Measurements from ENCODE around the gene AKAP12. TPM values are rescaled to one million over a fixed set of nuclear protein-coding genes. Genes with fewer than 3 reads are reported as not detected.

The AKAP12 gene, protein sequence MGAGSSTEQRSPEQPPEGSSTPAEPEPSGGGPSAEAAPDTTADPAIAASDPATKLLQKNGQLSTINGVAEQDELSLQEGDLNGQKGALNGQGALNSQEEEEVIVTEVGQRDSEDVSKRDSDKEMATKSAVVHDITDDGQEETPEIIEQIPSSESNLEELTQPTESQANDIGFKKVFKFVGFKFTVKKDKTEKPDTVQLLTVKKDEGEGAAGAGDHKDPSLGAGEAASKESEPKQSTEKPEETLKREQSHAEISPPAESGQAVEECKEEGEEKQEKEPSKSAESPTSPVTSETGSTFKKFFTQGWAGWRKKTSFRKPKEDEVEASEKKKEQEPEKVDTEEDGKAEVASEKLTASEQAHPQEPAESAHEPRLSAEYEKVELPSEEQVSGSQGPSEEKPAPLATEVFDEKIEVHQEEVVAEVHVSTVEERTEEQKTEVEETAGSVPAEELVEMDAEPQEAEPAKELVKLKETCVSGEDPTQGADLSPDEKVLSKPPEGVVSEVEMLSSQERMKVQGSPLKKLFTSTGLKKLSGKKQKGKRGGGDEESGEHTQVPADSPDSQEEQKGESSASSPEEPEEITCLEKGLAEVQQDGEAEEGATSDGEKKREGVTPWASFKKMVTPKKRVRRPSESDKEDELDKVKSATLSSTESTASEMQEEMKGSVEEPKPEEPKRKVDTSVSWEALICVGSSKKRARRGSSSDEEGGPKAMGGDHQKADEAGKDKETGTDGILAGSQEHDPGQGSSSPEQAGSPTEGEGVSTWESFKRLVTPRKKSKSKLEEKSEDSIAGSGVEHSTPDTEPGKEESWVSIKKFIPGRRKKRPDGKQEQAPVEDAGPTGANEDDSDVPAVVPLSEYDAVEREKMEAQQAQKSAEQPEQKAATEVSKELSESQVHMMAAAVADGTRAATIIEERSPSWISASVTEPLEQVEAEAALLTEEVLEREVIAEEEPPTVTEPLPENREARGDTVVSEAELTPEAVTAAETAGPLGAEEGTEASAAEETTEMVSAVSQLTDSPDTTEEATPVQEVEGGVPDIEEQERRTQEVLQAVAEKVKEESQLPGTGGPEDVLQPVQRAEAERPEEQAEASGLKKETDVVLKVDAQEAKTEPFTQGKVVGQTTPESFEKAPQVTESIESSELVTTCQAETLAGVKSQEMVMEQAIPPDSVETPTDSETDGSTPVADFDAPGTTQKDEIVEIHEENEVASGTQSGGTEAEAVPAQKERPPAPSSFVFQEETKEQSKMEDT (N-terminal part only)
- 0.27 to 2.9 TPM (median 0.56 TPM) in 3 replicates for polyA plus RNA-seq
- 1.1 TPM for polyA plus RNA-seq (2011; ENCODE audit: low read depth)
- polyA plus RNA-seq (2011; cell fraction: cytosol; rRNA removed): 0.19 and 0.35 TPM in 2 replicates
- polyA plus RNA-seq (2011; cell fraction: nucleus; rRNA removed): 1.4 and 1.8 TPM in 2 replicates
- polyA plus RNA-seq (2012; ENCODE audit: low replicate concordance): 0.25 and 3.3 TPM in 2 replicates
- polyA minus RNA-seq: 0.16 to 0.99 TPM (median 0.43 TPM) in 3 replicates
- not detected for polyA minus RNA-seq (2011; cell fraction: cytosol; rRNA and poly(A)+ RNA removed)
- polyA minus RNA-seq (2011; cell fraction: nucleus; rRNA and poly(A)+ RNA removed): 0.95 and 1.1 TPM in 2 replicates

DNA sequence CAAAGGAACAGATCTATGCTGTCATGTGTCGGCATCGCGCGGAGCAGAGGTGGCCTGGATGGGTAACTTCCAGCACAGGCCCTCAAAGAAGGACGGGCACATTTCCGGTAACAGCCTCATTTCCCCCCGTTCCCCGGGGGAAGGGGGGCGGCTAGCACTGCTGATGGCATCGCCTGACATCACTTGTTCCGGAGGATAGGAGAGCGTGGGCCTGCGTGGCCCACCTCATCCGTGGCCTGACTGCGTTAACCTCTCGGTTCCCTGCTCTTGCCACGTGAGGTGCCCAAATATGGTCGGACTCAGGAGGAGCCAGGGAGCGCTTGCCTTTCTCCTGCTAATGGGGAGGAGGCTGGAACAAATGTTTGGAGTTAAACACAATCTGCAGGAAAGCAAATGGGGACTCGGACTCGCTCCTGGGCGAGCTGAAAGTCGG lies at the start of gene AKAP12:
TSS of gene AKAP12 (plus strand) at position 365 of the 433 bp plus-strand sequence. CDS start 596 bp downstream, outside the sequence.
- Histone ChIP-seq H2AFZ (ENCODE audit: control insufficient read depth, low read length) (peak within 1 kb of the TSS; percentile 75), H3K4me1 (ENCODE audit: control insufficient read depth, extremely low read depth, insufficient read depth, low read length) (peaks cover 6% of the 10 kb centered on the region), H3K9me1 (ENCODE audit: control insufficient read depth, extremely low read depth, insufficient read depth, low read length) (no peaks in the 10 kb centered on the region), H4K20me1 (ENCODE audit: control insufficient read depth, extremely low read depth, insufficient read depth, low read length) (no peaks in the 10 kb centered on the region), H3K79me2 (ENCODE audit: control insufficient read depth, insufficient read depth, low read length) (no peaks in the 10 kb centered on the region), H3K4me3 (ENCODE audit: control insufficient read depth in 2 of 3, extremely low read depth in 1 of 3, insufficient read depth in 2 of 3, low read depth in 1 of 3, low read length in 3 of 3) (peak within 1 kb of the TSS; percentile 37 to 67 (median 53)), H3K4me2 (ENCODE audit: control insufficient read depth, extremely low read depth, insufficient read depth, low read depth, low read length) (peak within 1 kb of the TSS; percentile 71), H3K27ac (ENCODE audit: control insufficient read depth, insufficient read depth, low read length) (no peak within 1 kb of the TSS), H3K36me3 (ENCODE audit: control insufficient read depth in 2 of 2, extremely low read depth in 1 of 2, insufficient read depth in 2 of 2, low read length in 2 of 2) (no peaks in the 10 kb centered on the region), H3K27me3 (ENCODE audit: control insufficient read depth, extremely low read depth, insufficient read depth, low read length) (peaks cover 43% of the 10 kb centered on the region), H3K9me3 (ENCODE audit: control insufficient read depth, low read depth, low read length) (no peaks in the 10 kb centered on the region), H3K9ac (ENCODE audit: control insufficient read depth, extremely low read depth, insufficient read depth, low read length) (no peak within 1 kb of the TSS)
- no peak for FAIRE-seq
- no peak for DNase-seq (ENCODE audit: low read depth, low spot score)
- dilution Hi-C loops (cut with MboI; ENCODE audit: extremely low pct_ligation_motif_present, low sequenced_read_pairs): no loop called here
- TF ChIP-seq, protein P1, sequence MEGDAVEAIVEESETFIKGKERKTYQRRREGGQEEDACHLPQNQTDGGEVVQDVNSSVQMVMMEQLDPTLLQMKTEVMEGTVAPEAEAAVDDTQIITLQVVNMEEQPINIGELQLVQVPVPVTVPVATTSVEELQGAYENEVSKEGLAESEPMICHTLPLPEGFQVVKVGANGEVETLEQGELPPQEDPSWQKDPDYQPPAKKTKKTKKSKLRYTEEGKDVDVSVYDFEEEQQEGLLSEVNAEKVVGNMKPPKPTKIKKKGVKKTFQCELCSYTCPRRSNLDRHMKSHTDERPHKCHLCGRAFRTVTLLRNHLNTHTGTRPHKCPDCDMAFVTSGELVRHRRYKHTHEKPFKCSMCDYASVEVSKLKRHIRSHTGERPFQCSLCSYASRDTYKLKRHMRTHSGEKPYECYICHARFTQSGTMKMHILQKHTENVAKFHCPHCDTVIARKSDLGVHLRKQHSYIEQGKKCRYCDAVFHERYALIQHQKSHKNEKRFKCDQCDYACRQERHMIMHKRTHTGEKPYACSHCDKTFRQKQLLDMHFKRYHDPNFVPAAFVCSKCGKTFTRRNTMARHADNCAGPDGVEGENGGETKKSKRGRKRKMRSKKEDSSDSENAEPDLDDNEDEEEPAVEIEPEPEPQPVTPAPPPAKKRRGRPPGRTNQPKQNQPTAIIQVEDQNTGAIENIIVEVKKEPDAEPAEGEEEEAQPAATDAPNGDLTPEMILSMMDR (optimal IDR thresholded peaks at IDR 0.05 in 1 of 3, IDR thresholded peaks at IDR 0.05 in 1 of 3, conservative IDR thresholded peaks at IDR 0.05 in 1 of 3; ENCODE audit: extremely low read depth in 1 of 3, insufficient read depth in 2 of 3, low read length in 3 of 3): no peak
- TF ChIP-seq EZH2 (IDR thresholded peaks at IDR 0.05; ENCODE audit: low read length): no peak

DNA sequence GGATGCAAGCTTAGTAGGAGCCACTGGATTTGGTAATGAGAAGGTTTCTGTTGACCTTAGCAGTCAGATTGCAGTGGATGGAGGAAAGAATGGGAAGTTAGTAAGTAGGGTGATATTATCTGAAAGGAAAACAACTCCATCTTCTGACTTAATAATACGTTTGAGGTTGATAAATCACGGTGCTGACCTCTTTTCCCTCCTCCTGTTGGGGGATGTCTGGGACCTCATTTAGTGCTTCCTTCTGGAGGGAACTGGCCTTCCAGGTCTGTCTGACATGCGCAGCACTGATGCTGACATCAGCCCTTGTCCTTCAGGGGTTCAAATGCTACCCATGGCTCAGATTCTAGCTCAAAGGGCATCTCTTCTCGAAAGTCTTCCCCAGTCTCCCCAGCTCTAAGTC lies 48.2 kb upstream of the AKAP12 start:
- FAIRE-seq: no peak

More for the DNA sequence above, 48.2 kb upstream of the AKAP12 start:
- Histone ChIP-seq H3K36me3 (ENCODE audit: control insufficient read depth in 2 of 2, extremely low read depth in 1 of 2, insufficient read depth in 2 of 2, low read length in 2 of 2) (no peaks in the 10 kb centered on the region), H3K4me2 (ENCODE audit: control insufficient read depth, extremely low read depth, insufficient read depth, low read depth, low read length) (no peak overlapping the region), H3K4me3 (ENCODE audit: control insufficient read depth in 2 of 3, extremely low read depth in 1 of 3, insufficient read depth in 2 of 3, low read depth in 1 of 3, low read length in 3 of 3) (no peak overlapping the region), H2AFZ (ENCODE audit: control insufficient read depth, low read length) (no peak overlapping the region), H3K9ac (ENCODE audit: control insufficient read depth, extremely low read depth, insufficient read depth, low read length) (no peak overlapping the region), H3K27me3 (ENCODE audit: control insufficient read depth, extremely low read depth, insufficient read depth, low read length) (no peaks in the 10 kb centered on the region), H3K4me1 (ENCODE audit: control insufficient read depth, extremely low read depth, insufficient read depth, low read length) (no peaks in the 10 kb centered on the region), H3K9me3 (ENCODE audit: control insufficient read depth, low read depth, low read length) (no peaks in the 10 kb centered on the region), H3K9me1 (ENCODE audit: control insufficient read depth, extremely low read depth, insufficient read depth, low read length) (no peaks in the 10 kb centered on the region), H3K79me2 (ENCODE audit: control insufficient read depth, insufficient read depth, low read length) (no peaks in the 10 kb centered on the region), H4K20me1 (ENCODE audit: control insufficient read depth, extremely low read depth, insufficient read depth, low read length) (no peaks in the 10 kb centered on the region), H3K27ac (ENCODE audit: control insufficient read depth, insufficient read depth, low read length) (no peak overlapping the region)
- no peak for DNase-seq (ENCODE audit: low read depth, low spot score)
- dilution Hi-C loops (cut with MboI; ENCODE audit: extremely low pct_ligation_motif_present, low sequenced_read_pairs): no loop called here
- TF ChIP-seq, protein P1 (optimal IDR thresholded peaks at IDR 0.05 in 1 of 3, IDR thresholded peaks at IDR 0.05 in 1 of 3, conservative IDR thresholded peaks at IDR 0.05 in 1 of 3; ENCODE audit: extremely low read depth in 1 of 3, insufficient read depth in 2 of 3, low read length in 3 of 3): no peak
- TF ChIP-seq EZH2 (IDR thresholded peaks at IDR 0.05; ENCODE audit: low read length): no peak
